Neural progenitor cell (in vitro differentiated cells): ENCODE data around the gene CUBN. TPM values are rescaled to one million over a fixed set of nuclear protein-coding genes. Genes with fewer than 3 reads are reported as not detected.
A peak's percentile ranks its signal among the peaks of the same experiment; 100 is the strongest.

Experiments
- DNase-seq: peaks from one replicate; pipeline ENCODE4 v3.0.0-alpha.2; 2016; ENCODE audit warnings: low spot score
- H2AFZ ChIP-seq: fragments of 200-600 bp; sonication (generic); replicated peaks from 2 replicates; pipeline ENCODE4 v1.6.1; 2016; ENCODE audit warnings: antibody characterized with exemption
- H3F3A ChIP-seq: fragments of 200-600 bp; sonication (generic); 2 replicates; pipeline ENCODE4 v1.6.1; 2016; ENCODE audit warnings: antibody characterized with exemption, low read depth
- H3K27ac ChIP-seq: fragments of 200-600 bp; sonication (generic); 2 replicates; pipeline ENCODE4 v1.5.1; 2016; ENCODE audit warnings: mild to moderate bottlenecking
- H3K27me3 ChIP-seq: fragments of 200-600 bp; sonication (generic); 2 replicates; pipeline ENCODE4 v1.6.1; 2016; ENCODE audit warnings: mild to moderate bottlenecking, moderate library complexity
- H3K36me3 ChIP-seq: fragments of 200-600 bp; sonication (generic); 2 replicates; pipeline ENCODE4 v1.5.1; 2016
- H3K4me1 ChIP-seq: fragments of 200-600 bp; sonication (generic); 2 replicates; pipeline ENCODE4 v1.6.1; 2016; ENCODE audit warnings: mixed run types
- H3K4me2 ChIP-seq: fragments of 200-600 bp; sonication (generic); 2 replicates; pipeline ENCODE4 v1.6.1; 2016
- H3K4me3 ChIP-seq: fragments of 200-600 bp; sonication (generic); 2 replicates; pipeline ENCODE4 v1.5.1; 2016
- H3K79me2 ChIP-seq: fragments of 200-600 bp; sonication (generic); 2 replicates; pipeline ENCODE4 v1.6.1; 2016; ENCODE audit warnings: low read depth
- H3K9ac ChIP-seq: fragments of 200-600 bp; sonication (generic); 2 replicates; pipeline ENCODE4 v1.6.1; 2016
- H3K9me3 ChIP-seq: fragments of 200-600 bp; sonication (generic); 2 replicates; pipeline ENCODE4 v1.5.1; 2016; ENCODE audit warnings: low read depth
- H4K20me1 ChIP-seq: fragments of 200-600 bp; sonication (generic); 2 replicates; pipeline ENCODE4 v1.6.1; 2016; ENCODE audit warnings: low read depth
- H3K27ac Mint-ChIP-seq: 3 replicates; pipeline ENCODE4 v1.8.0; 2021; ENCODE audit warnings: mixed read lengths
- H3K27me3 Mint-ChIP-seq: 2 replicates; pipeline ENCODE4 v1.8.0; 2022; ENCODE audit warnings: low read depth, mild to moderate bottlenecking, inconsistent platforms, moderate library complexity, mixed read lengths; ENCODE audit not compliant: insufficient read depth
- H3K36me3 Mint-ChIP-seq: 3 replicates; pipeline ENCODE4 v1.8.0; 2021; ENCODE audit warnings: mixed read lengths
- H3K4me1 Mint-ChIP-seq: 3 replicates; pipeline ENCODE4 v1.8.0; 2021; ENCODE audit warnings: mixed read lengths
- H3K4me3 Mint-ChIP-seq: 3 replicates; pipeline ENCODE4 v1.8.0; 2021; ENCODE audit warnings: mild to moderate bottlenecking, moderate library complexity, mixed read lengths
- H3K9me3 Mint-ChIP-seq: 3 replicates; pipeline ENCODE4 v1.8.0; 2020; ENCODE audit warnings: mixed read lengths
- CTCF ChIP-seq: fragments of 200-600 bp; sonication (generic); IDR thresholded peaks from 2 replicates; pipeline ENCODE4 v1.5.1; 2017; ENCODE audit warnings: antibody characterized with exemption, mild to moderate bottlenecking
- EZH2 ChIP-seq: fragments of 200-600 bp; sonication (generic); IDR thresholded peaks from 2 replicates; pipeline ENCODE4 v1.6.1; 2017; ENCODE audit warnings: antibody characterized with exemption, mild to moderate bottlenecking, moderate library complexity
- EZH2phosphoT487 ChIP-seq: fragments of 200-600 bp; sonication (generic); IDR thresholded peaks from 2 replicates; pipeline ENCODE4 v1.6.1; 2017; ENCODE audit warnings: antibody characterized with exemption
- total RNA-seq: library from RNA; depleted of rRNA; stranded (reverse); fragments of >200 nt; gene quantifications from 2 replicates; pipeline ENCODE4 v1.2.3, GENCODE V29; 2015; ENCODE audit warnings: low replicate concordance

CUBN gene
- total RNA-seq, 1 donor from 2014 or later: 2.2 TPM

GRCh38 chr10:16989826-16990293 is 139.8 kb downstream of the CUBN start:
- no peak overlapping the region for H2AFZ ChIP-seq
- Mint-ChIP-seq H3K9me3 (peaks cover 10% of the 10 kb centered on the region), H3K27ac (peak overlapping the region; percentile 67), H3K4me3 (no peak overlapping the region), H3K4me1 (peaks cover 56% of the 10 kb centered on the region), H3K27me3 (peaks cover 10% of the 10 kb centered on the region), H3K36me3 (peaks cover 9% of the 10 kb centered on the region)
- no peak for TF ChIP-seq EZH2
- no peak for TF ChIP-seq EZH2phosphoT487
- no peak for TF ChIP-seq CTCF
- H3K9ac ChIP-seq: no peak overlapping the region
- no peaks in the 10 kb centered on the region for H3K79me2 ChIP-seq
- H3K4me2 ChIP-seq: no peak overlapping the region
- no peak overlapping the region for H3K4me3 ChIP-seq
- H3F3A ChIP-seq: no peaks in the 10 kb centered on the region
- H3K9me3 ChIP-seq: no peaks in the 10 kb centered on the region
- H3K27me3 ChIP-seq: no peaks in the 10 kb centered on the region
- no peak for DNase-seq
- H3K36me3 ChIP-seq: no peaks in the 10 kb centered on the region
- no peak overlapping the region for H3K27ac ChIP-seq
- H4K20me1 ChIP-seq: no peaks in the 10 kb centered on the region
- H3K4me1 ChIP-seq: peaks cover 17% of the 10 kb centered on the region

- no peak for DNase-seq
- Mint-ChIP-seq H3K27ac (peak overlapping the region; percentile 51), H3K4me1 (peaks cover 59% of the 10 kb centered on the region), H3K36me3 (peaks cover 13% of the 10 kb centered on the region), H3K9me3 (peaks cover 10% of the 10 kb centered on the region), H3K27me3 (peaks cover 10% of the 10 kb centered on the region), H3K4me3 (no peak overlapping the region)
- Histone ChIP-seq H4K20me1 (no peaks in the 10 kb centered on the region), H3K9me3 (no peaks in the 10 kb centered on the region), H3K27ac (no peak overlapping the region), H3K79me2 (no peaks in the 10 kb centered on the region), H3K36me3 (no peaks in the 10 kb centered on the region), H3K4me1 (peaks cover 17% of the 10 kb centered on the region), H3F3A (no peaks in the 10 kb centered on the region), H3K9ac (no peak overlapping the region), H3K27me3 (no peaks in the 10 kb centered on the region), H2AFZ (no peak overlapping the region), H3K4me3 (no peak overlapping the region), H3K4me2 (no peak overlapping the region)
- TF ChIP-seq CTCF: no peak
- TF ChIP-seq EZH2: no peak
- TF ChIP-seq EZH2phosphoT487: no peak
These were observed 140.7 kb downstream of the CUBN start for GRCh38 chr10:16988900-16989299.

- Histone ChIP-seq H3K4me1 (peaks cover 17% of the 10 kb centered on the region), H3K9ac (no peak overlapping the region), H3K9me3 (no peaks in the 10 kb centered on the region), H3K79me2 (no peaks in the 10 kb centered on the region), H2AFZ (peak overlapping the region; percentile 58), H3F3A (no peaks in the 10 kb centered on the region), H3K4me2 (no peak overlapping the region), H3K27me3 (no peaks in the 10 kb centered on the region), H3K4me3 (no peak overlapping the region), H3K27ac (no peak overlapping the region), H3K36me3 (no peaks in the 10 kb centered on the region), H4K20me1 (no peaks in the 10 kb centered on the region)
- Mint-ChIP-seq H3K4me3 (no peak overlapping the region), H3K36me3 (peaks cover 15% of the 10 kb centered on the region), H3K9me3 (peaks cover 10% of the 10 kb centered on the region), H3K27me3 (peaks cover 10% of the 10 kb centered on the region), H3K27ac (peak overlapping the region; percentile 99), H3K4me1 (peaks cover 59% of the 10 kb centered on the region)
- DNase-seq: no peak
- no peak for TF ChIP-seq CTCF
- no peak for TF ChIP-seq EZH2phosphoT487
- no peak for TF ChIP-seq EZH2
These were observed 141.5 kb downstream of the CUBN start for GRCh38 chr10:16987976-16988610.
